GM19238 (cell line): ENCODE measurements around the gene NFIC.
"Not testable (repeated sequence)": the region's sequence is repeated elsewhere in the genome, so short reads cannot be mapped to it uniquely, and the experiment has no call there.

Experiments
- DNase-seq: peaks from one replicate; pipeline ENCODE4 v3.0.0; 2011; ENCODE audit warnings: low spot score; ENCODE audit not compliant: insufficient read length

The NFIC gene

DNA sequence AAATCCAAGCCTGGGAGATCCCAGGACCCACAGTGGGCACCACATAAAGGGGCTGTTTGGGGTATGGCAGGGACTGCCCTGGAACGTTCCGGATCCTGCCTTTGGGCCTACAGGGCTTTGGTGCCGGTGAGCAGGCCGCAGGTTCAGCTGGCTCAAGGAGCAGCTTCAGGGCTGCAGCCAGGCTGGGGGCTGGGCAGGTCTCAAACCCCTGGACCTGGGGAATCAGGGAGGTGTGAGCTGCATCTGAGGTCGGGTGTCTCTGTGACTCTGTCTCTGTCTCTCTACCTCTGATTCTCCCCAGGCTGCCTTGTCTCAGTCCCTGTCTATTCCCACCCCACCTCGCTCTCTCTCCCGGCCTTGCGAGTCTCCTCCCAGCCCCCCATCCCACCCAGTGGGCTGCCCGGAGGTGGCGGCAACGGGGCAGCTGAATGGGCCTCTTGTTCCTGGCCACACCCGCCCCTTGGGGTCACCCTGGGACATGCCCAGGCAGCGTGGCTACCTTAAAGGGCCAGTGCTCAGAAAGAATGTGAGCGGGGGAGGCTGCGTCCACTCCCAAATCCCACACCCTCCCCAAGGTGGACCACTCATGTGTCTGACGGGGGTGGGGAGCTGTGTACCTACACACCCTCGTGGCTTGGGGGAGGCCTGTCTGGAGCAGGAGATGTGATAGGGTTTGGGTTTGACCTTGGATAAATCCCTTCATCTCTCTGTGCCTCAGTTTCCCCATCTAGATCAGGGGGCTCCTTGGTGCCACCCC lies 31.1 kb downstream of the NFIC start:
- DNase-seq, result no peak

DNA sequence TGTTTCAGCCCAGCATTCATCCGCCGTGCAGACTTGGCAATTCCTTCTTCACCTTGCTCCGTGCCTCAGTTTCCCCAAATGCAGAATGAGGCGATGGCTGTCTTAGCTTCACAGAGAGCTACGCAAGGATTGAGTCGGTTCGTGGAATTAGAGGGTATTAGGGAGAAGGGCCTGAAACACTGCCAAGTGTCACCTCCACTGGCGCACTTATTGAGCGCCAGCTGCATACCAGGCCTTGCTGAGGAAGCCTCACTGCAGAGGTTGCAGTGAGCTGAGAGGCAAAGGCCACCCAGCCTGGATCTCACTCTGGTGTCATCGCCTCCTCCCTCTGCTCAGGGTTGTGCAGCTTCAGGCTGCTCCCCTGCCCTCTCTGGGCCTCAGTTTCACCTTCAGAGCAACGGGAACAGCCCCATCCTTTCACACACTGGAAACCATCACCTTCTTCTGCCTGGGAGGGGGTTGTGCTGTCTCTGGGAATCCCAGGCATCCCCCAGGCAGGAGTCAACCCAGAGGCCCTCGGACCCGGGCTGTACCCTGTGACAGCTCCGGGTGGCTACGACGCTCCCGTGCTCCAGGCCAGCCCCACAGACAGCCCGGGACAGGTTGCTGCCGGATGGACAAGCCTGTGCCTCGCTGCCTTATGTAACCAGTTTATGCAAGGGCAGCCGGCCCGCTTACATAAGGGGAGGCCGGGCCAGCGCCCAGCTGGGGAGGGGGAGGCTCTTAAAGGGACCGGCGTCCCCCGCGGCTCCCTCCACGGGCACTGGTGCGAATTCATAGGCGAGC lies 31.9 kb downstream of the NFIC start:
- DNase-seq, result no peak

- DNase-seq, result no peak
Measured at GRCh38 chr19:3398900-3399278, 32.5 kb downstream of the NFIC start.

- DNase-seq, result not testable (repeated sequence)
Measured at GRCh38 chr19:3399311-3399710, 32.9 kb downstream of the NFIC start.

- DNase-seq, result no peak
Measured at GRCh38 chr19:3401004-3401768, 34.8 kb downstream of the NFIC start.

DNA sequence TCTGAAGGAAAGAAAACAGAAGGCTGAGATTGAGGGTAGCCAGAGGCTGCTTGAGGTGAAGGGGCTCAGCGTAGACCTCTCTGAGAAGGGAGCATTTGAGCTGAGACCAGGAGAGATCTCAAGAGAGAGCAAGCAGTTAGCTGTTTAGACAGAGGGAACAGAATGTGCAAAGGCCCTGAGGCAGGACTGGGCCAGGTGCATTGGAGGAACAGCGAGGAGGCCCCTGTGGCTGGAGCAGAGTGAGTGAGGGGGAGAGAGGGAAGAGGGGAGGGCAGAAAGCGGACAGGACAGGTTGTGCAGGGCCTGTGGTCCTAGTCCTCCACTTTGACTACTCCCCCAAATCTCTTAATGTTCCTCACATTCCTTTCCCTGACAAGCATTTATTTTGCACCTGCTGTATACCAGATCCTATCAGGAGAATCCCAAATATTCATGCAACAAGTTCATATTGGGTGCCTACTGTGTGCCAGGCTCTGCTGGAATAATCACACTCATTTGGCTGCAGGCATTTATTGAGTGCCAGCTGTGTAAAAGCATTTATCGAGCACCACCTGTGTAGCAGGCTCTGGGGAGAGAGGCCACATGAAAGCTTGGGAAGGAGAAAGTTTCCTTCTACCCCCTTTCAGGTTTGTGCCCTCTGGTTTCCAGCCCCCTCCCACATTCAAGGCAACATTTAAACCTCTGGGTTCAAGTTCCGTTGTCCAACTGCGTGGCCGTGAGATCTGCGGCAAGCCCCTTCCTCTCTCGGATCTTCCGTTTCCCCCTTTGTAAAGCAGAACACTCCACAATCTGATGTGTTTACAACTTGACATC lies 36.5 kb downstream of the NFIC start:
- DNase-seq, result no peak

GRCh38 chr19:3403489-3404323 lies 37.3 kb downstream of the NFIC start:
- DNase-seq, result no peak

- DNase-seq, result no peak
Measured at GRCh38 chr19:3404324-3405260, 38.2 kb downstream of the NFIC start.

GRCh38 chr19:3405261-3405653 lies 38.9 kb downstream of the NFIC start:
- DNase-seq, result no peak

DNA sequence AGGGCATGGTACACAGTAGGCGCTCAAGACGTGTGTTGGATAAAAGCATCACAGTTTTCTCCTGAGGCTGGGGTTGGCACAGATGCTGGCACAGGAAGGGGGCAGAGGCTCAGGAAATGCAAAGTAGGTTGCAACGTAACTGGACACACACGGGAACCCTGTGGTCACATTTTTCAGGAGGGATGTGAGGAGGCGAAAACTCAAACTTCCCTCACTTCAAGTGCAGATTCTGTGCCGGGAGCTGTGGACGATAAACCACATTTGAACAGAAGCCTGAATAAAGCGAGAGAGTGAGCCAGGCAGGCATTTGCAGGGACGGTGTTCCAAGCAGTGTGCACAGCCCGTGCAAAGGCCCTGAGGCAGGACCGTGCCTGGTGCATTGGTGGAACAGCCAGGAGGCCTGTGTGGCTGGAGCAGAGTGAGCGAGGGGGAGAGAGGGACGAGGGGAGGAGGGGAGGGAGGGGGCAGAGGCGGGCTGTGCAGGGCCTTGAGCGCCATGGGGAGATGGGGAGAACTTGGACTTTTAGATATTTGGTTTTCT lies 40.3 kb downstream of the NFIC start:
- DNase-seq, result no peak

DNA sequence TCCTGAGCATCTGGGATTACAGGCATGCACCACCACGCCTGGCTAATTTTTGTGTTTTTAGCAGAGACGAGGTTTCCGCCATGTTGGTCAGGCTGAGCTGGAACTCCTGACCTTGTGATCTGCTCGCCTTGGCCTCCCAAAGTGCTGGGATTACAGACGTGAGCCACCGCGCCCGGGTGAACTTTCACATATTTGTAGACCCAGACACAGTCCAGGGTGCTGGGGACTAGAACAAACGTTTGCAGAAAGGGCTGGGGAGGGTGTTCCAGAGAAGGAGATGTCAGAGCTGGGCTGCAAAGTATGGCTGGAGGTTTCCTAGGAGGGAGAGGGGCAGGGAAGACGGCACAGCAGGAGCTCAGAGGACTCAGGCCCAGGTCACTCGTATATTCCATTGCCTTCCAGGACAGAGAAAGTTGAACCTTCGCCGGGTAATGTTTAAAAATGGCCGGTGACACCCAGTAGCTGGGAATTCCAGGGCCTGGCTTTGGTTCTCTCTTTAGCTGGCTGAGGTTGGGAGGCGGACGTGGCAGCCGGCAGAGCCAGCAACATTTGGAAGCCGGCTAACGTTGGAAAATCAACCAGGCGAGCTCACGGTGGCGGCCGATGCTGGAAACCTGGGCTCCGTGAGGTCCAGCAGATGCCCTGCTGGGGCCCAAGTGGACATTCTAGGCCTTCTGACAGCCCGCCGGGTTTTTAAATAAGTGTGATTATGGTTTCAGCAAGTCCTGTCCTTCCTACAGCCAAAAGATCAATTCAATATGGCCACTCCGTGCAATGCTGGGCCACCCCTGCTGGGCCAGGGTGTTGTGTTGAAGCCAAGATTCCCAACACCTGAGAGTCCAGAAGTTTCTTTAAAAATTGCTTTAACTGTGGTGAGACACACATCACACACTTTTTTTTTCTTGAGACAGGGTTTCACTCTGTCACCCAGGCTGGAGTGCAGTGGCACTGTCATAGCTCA lies 41.5 kb downstream of the NFIC start:
- DNase-seq, result no peak

DNA sequence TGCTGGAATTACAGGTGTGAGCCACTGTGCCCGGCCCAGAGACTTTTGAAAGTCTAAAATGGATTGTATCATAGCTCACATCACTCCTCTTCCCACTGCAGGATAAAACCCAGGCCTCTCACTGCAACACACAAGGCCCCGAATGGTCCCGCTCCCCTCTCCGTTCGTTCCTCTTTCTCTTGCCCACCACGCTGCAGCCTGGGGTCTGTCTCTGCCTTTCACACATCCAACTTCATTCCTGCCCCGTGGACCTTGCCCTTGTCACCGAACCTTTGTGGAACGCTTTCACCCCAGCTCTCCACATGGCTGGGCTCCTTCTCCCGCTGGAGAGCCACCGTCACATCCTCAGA lies 42.6 kb downstream of the NFIC start:
- DNase-seq, result no peak

DNA sequence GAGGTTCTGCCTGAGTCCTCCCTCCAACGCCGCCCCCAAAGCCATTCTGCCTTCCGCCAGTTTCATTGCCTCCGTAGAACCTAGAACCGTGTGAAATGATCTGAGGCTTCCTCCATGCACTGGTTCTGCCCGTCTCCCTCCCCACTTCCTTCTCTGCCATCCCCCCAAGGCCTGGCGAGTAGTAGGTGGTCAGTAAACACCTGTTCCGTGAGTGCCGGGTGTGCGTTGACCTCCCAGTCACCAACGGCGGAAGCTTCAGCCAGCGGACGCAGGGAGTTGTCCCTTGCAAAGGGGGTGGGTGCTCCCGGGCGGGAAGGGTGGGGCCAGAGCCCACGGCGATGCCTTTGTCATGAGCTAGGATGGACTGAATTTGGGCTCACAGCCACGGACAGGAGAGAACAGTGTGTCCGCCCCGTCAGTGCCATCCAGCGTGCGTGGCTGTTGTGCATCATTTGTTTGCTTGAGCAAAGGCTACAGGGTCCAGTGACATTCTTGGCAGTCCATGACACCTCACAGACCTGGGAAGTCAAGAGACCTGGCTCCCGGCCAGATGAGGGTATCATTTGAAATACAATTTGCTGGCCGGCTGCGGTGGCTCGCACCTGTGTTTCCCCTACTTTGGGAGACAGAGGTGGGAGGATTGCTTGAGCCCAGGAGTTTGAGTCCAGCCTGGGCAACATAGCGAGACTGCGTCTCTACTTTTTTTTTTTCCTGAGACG lies 43.1 kb downstream of the NFIC start:
- no peak for DNase-seq

DNA sequence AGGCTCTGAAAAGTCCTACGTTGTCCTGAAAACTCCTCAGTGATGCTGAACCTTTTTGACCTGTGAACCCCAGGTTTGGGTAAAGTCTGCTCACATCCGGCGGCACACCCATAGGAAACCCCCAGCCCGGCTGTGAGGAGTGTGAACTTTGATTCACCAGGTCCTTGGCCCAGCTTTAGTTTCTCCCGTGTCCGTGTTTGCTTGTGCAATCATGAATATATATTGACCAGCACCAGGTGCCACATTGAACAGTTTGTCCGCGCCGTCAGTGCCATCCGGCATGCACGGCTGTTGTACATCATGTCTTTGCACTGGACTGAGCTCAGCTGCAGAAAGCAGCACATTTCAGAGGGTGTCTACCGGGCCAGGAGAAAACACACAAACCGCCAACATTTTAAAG lies 45.3 kb downstream of the NFIC start:
- no peak for DNase-seq

- DNase-seq, result no peak
Measured at GRCh38 chr19:3412066-3412465, 45.7 kb downstream of the NFIC start.

DNA sequence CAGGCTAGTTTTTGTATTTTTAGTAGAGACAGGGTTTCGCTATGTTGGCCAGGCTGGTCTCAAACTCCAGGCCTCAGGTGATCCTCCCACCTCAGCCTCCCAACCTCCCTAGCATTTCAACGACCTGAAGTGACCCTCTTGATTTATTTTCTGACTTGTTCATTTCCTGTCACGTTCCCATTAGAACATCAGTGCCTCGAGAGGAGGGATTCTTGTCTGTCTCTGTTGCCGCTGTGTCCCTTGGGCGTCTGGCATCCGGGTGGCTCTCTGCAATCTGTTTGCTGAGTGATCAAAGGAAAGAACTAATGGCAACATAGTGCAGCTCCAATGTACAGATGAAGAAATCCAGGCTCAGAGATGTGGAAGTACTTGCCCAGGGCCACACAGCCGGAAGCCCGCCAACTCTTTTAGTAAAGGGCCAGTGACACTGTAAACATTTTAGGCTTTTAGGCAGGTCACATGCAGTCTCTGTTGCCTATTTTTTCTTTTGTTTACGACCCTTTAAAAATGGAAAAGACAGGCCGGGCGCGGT lies 47.5 kb downstream of the NFIC start:
- no peak for DNase-seq

- DNase-seq, result no peak
Measured at GRCh38 chr19:3415695-3416094, 49.3 kb downstream of the NFIC start.
